HEK293 (cell line): ENCODE data around the gene SLC5A4.

Experiments used
- GLIS2 ChIP-seq: fragments of 450-650 bp; formaldehyde crosslinking; IDR thresholded peaks from 2 replicates; pipeline ENCODE4 v1.5.1; 2016; ENCODE audit warnings: missing biosample characterization, missing genetic modification characterization
- KLF16 ChIP-seq: fragments of 450-650 bp; formaldehyde crosslinking; IDR thresholded peaks from 2 replicates; pipeline ENCODE4 v1.5.1; 2017; ENCODE audit warnings: missing biosample characterization, missing genetic modification characterization
- YY1 ChIP-seq: fragments of 450-650 bp; formaldehyde crosslinking; IDR thresholded peaks from 2 replicates; pipeline ENCODE4 v1.5.1; 2018; ENCODE audit warnings: missing biosample characterization, missing genetic modification characterization
- ZNF221 ChIP-seq: fragments of 450-650 bp; formaldehyde crosslinking; IDR thresholded peaks from 2 replicates; pipeline ENCODE4 v1.5.1; 2017; ENCODE audit warnings: missing biosample characterization, missing genetic modification characterization, borderline replicate concordance
- ZNF585B ChIP-seq: fragments of 450-650 bp; formaldehyde crosslinking; IDR thresholded peaks from 2 replicates; pipeline ENCODE4 v1.5.1; 2016; ENCODE audit warnings: missing biosample characterization, missing genetic modification characterization
- TF ChIP-seq, protein P1 (sequence below): fragments of 450-650 bp; formaldehyde crosslinking; IDR thresholded peaks from 2 replicates; pipeline ENCODE4 v1.5.1; 2016; ENCODE audit warnings: missing biosample characterization, missing genetic modification characterization
- TF ChIP-seq, protein P2 (sequence below): fragments of 450-650 bp; IDR thresholded peaks from 2 replicates; pipeline ENCODE4 v1.5.1; 2018; ENCODE audit warnings: missing biosample characterization, missing genetic modification characterization

DNA sequence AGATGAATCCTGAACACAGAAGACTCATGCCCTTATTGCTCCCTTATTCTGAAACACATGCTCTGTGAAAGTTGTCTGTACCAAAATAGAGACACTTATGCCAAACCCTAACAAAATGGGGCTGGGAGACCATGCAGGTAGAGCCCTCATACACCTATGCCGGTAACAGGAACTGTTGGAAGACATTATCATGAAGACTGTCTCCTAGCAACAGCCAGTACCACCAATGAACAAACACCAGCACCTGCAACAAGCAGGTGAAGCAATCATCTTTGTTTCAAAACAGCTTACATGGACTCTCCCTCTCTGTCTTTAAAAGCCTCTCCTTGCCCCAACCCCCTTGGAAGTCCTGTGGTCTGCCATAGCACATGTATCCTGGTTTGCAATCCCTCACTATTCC is 17.2 kb downstream of the SLC5A4 start:
- TF ChIP-seq, protein P1, sequence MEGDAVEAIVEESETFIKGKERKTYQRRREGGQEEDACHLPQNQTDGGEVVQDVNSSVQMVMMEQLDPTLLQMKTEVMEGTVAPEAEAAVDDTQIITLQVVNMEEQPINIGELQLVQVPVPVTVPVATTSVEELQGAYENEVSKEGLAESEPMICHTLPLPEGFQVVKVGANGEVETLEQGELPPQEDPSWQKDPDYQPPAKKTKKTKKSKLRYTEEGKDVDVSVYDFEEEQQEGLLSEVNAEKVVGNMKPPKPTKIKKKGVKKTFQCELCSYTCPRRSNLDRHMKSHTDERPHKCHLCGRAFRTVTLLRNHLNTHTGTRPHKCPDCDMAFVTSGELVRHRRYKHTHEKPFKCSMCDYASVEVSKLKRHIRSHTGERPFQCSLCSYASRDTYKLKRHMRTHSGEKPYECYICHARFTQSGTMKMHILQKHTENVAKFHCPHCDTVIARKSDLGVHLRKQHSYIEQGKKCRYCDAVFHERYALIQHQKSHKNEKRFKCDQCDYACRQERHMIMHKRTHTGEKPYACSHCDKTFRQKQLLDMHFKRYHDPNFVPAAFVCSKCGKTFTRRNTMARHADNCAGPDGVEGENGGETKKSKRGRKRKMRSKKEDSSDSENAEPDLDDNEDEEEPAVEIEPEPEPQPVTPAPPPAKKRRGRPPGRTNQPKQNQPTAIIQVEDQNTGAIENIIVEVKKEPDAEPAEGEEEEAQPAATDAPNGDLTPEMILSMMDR (tag by site-specific recombination): no peak
- TF ChIP-seq YY1 (no peak), ZNF221 (tag by site-specific recombination) (no peak), KLF16 (no peak), ZNF585B (no peak), GLIS2 (tag by site-specific recombination) (no peak)
- TF ChIP-seq, protein P2, sequence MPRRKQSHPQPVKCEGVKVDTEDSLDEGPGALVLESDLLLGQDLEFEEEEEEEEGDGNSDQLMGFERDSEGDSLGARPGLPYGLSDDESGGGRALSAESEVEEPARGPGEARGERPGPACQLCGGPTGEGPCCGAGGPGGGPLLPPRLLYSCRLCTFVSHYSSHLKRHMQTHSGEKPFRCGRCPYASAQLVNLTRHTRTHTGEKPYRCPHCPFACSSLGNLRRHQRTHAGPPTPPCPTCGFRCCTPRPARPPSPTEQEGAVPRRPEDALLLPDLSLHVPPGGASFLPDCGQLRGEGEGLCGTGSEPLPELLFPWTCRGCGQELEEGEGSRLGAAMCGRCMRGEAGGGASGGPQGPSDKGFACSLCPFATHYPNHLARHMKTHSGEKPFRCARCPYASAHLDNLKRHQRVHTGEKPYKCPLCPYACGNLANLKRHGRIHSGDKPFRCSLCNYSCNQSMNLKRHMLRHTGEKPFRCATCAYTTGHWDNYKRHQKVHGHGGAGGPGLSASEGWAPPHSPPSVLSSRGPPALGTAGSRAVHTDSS (tag by site-specific recombination): no peak
